ENCODE results near the gene ADGRL1.
"Not testable (repeated sequence)": the region's sequence is repeated elsewhere in the genome, so short reads cannot be mapped to it uniquely, and the experiment has no call there.

DNA sequence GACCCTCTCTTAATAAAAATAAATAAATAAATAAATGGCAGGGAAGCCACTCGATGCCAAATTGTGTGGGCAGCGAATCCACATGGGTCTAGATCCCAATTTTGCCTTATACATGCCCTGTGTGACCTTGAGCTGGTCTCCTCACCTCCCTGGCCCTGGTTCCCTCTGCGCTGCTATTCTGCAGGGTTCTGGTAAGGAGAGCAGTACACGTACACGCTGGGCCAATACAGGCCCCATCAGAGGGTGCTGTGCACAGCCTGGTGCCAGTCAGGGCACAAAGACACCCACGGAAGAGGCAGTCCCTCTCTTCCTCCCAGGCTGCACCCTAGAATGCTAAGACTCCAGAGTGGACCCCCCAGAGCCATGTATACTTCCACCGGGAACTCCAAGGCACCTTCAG, 17.9 kb downstream of the ADGRL1 start:
- TF ChIP-seq CTCF (IDR thresholded peaks at IDR 0.05; ENCODE audit: insufficient read depth, low read length); POLR2AphosphoS5 (IDR thresholded peaks at IDR 0.05; ENCODE audit: low read depth): not testable (repeated sequence)
- TF ChIP-seq, protein P1, sequence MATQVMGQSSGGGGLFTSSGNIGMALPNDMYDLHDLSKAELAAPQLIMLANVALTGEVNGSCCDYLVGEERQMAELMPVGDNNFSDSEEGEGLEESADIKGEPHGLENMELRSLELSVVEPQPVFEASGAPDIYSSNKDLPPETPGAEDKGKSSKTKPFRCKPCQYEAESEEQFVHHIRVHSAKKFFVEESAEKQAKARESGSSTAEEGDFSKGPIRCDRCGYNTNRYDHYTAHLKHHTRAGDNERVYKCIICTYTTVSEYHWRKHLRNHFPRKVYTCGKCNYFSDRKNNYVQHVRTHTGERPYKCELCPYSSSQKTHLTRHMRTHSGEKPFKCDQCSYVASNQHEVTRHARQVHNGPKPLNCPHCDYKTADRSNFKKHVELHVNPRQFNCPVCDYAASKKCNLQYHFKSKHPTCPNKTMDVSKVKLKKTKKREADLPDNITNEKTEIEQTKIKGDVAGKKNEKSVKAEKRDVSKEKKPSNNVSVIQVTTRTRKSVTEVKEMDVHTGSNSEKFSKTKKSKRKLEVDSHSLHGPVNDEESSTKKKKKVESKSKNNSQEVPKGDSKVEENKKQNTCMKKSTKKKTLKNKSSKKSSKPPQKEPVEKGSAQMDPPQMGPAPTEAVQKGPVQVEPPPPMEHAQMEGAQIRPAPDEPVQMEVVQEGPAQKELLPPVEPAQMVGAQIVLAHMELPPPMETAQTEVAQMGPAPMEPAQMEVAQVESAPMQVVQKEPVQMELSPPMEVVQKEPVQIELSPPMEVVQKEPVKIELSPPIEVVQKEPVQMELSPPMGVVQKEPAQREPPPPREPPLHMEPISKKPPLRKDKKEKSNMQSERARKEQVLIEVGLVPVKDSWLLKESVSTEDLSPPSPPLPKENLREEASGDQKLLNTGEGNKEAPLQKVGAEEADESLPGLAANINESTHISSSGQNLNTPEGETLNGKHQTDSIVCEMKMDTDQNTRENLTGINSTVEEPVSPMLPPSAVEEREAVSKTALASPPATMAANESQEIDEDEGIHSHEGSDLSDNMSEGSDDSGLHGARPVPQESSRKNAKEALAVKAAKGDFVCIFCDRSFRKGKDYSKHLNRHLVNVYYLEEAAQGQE (IDR thresholded peaks at IDR 0.05; ENCODE audit: insufficient replicate concordance, low read depth) = not testable (repeated sequence)

Measured in HL-60 (cell line).